ENCODE results near the gene MEX3A. TPM values are rescaled to one million over a fixed set of nuclear protein-coding genes. Genes with fewer than 3 reads are reported as not detected.

The MEX3A gene
- total RNA-seq, 1 donor from 2014 or later = 37.6 TPM

DNA sequence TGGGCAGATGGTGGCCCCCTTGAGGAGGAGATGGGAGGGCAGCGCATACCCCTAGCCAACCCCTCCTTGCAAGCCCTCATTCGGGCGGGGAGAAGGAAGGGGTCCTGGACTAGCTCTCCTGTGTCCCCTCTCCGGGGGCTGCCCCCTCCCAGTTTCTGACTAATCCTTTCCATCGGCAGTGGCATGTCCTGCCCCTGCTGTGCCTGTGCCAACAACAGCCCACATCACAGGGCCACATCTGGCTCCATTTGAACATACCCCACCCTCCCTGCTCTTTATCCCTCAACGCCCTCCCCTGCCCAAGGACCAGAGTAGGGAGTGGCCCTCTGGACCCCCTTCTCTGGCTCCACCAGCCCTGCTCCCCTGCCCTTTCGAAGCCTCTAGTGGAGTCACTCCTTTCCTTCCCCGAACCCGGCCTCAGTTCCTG lies 21.3 kb upstream of the MEX3A start:
- peaks cover 54% of the 10 kb centered on the region for H3K4me1 ChIP-seq (ENCODE audit: insufficient read depth, low read length)

DNA sequence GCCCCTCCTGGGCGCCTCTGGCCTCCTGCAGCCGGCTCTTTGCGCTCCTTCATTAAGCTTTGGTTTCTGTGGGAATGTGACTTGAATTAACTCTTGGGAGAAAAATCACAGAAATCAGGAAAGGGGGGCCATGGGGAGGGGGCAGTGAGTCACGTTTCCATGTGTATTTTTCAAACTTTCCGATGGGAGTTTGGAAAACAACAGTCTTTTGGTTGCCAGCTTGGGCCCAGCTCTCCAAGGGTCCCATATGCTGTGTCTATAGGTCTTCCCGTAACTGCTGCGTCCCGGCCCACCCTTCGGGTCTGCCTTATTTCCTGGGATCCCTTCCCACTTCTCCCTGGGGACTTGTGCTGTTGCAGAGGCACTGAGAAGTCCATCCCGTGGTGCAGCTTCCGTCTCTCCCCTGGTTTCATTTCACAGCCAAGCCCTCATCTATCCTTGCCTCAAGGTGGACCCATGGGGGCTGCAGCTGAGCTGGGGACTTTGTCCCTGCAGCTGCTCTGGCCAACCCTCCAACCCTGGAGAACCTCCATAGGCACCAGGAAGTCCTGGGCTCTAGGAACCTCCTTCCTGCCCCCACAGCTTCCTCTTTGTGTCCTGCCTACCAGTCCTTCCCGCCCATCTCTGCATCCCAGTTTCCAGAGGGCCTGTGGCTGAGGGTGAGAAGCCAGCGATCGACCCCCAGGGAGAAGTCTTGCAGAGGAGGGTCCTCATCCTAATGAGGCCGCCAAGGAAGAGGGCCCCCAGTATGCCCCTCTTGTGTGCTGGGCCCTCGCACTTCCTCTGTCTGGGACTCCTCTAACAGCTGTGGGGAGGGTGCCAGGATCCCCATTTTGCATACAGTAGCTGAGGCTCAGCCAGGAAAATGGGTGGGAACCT lies 20.6 kb upstream of the MEX3A start:
- Mint-ChIP-seq H3K27me3 (ENCODE audit: low read depth, unreplicated experiment) (no peaks in the 10 kb centered on the region), H3K27ac (ENCODE audit: unreplicated experiment) (peak overlapping the region; percentile 66), H3K9me3 (ENCODE audit: unreplicated experiment) (no peaks in the 10 kb centered on the region), H3K36me3 (ENCODE audit: low read depth, unreplicated experiment) (peaks cover 16% of the 10 kb centered on the region), H3K4me3 (ENCODE audit: unreplicated experiment) (no peak overlapping the region), H3K4me1 (ENCODE audit: low read depth, unreplicated experiment) (peaks cover 54% of the 10 kb centered on the region)
- Histone ChIP-seq H3K4me2 (ENCODE audit: low read length) (peak overlapping the region; percentile 62), H3K27me3 (ENCODE audit: insufficient read depth, low read length) (no peaks in the 10 kb centered on the region), H3K9me3 (ENCODE audit: insufficient read depth, low read depth, low read length) (no peaks in the 10 kb centered on the region), H3K36me3 (ENCODE audit: insufficient read depth, low read length) (no peaks in the 10 kb centered on the region), H3K79me2 (ENCODE audit: insufficient read depth, low read length) (peaks cover 28% of the 10 kb centered on the region), H3K4me3 (ENCODE audit: insufficient read depth, low read depth, low read length) (no peak overlapping the region), H3K9ac (ENCODE audit: low read length) (peak overlapping the region; percentile 90), H2AFZ (ENCODE audit: low read depth, low read length) (no peak overlapping the region), H3K27ac (ENCODE audit: low read depth, low read length) (peak overlapping the region; percentile 88), H4K20me1 (ENCODE audit: insufficient read depth, low read length) (no peaks in the 10 kb centered on the region), H3K4me1 (ENCODE audit: insufficient read depth, low read length) (peaks cover 54% of the 10 kb centered on the region)
- DNase-seq (ENCODE audit: low read depth) (peak; percentile 46), FAIRE-seq (no peak)
- TF ChIP-seq CTCF (IDR thresholded peaks at IDR 0.05; ENCODE audit: insufficient read depth, low read depth, low read length) (no peak), EZH2 (IDR thresholded peaks at IDR 0.05; ENCODE audit: insufficient read depth, low read length) (no peak)

More for the DNA sequence above, 21.3 kb upstream of the MEX3A start:
- FAIRE-seq = no peak
- no peaks in the 10 kb centered on the region for H3K27me3 ChIP-seq (ENCODE audit: insufficient read depth, low read length)
- no peak overlapping the region for H2AFZ ChIP-seq (ENCODE audit: low read depth, low read length)
- no peaks in the 10 kb centered on the region for H3K36me3 ChIP-seq (ENCODE audit: insufficient read depth, low read length)
- Mint-ChIP-seq H3K4me1 (ENCODE audit: low read depth, unreplicated experiment) (peaks cover 54% of the 10 kb centered on the region), H3K4me3 (ENCODE audit: unreplicated experiment) (no peak overlapping the region), H3K9me3 (ENCODE audit: unreplicated experiment) (no peaks in the 10 kb centered on the region), H3K27me3 (ENCODE audit: low read depth, unreplicated experiment) (no peaks in the 10 kb centered on the region), H3K36me3 (ENCODE audit: low read depth, unreplicated experiment) (peaks cover 13% of the 10 kb centered on the region), H3K27ac (ENCODE audit: unreplicated experiment) (peak overlapping the region; percentile 84)
- H3K9me3 ChIP-seq (ENCODE audit: insufficient read depth, low read depth, low read length) = no peaks in the 10 kb centered on the region
- peaks cover 24% of the 10 kb centered on the region for H3K79me2 ChIP-seq (ENCODE audit: insufficient read depth, low read length)
- no peaks in the 10 kb centered on the region for H4K20me1 ChIP-seq (ENCODE audit: insufficient read depth, low read length)
- H3K4me3 ChIP-seq (ENCODE audit: insufficient read depth, low read depth, low read length) = no peak overlapping the region
- peak overlapping the region; percentile 90 for H3K9ac ChIP-seq (ENCODE audit: low read length)
- DNase-seq (ENCODE audit: low read depth) = no peak
- peak overlapping the region; percentile 88 for H3K27ac ChIP-seq (ENCODE audit: low read depth, low read length)
- no peak for TF ChIP-seq CTCF (IDR thresholded peaks at IDR 0.05; ENCODE audit: insufficient read depth, low read depth, low read length)
- no peak for TF ChIP-seq EZH2 (IDR thresholded peaks at IDR 0.05; ENCODE audit: insufficient read depth, low read length)
- H3K4me2 ChIP-seq (ENCODE audit: low read length) = peak overlapping the region; percentile 62

DNA sequence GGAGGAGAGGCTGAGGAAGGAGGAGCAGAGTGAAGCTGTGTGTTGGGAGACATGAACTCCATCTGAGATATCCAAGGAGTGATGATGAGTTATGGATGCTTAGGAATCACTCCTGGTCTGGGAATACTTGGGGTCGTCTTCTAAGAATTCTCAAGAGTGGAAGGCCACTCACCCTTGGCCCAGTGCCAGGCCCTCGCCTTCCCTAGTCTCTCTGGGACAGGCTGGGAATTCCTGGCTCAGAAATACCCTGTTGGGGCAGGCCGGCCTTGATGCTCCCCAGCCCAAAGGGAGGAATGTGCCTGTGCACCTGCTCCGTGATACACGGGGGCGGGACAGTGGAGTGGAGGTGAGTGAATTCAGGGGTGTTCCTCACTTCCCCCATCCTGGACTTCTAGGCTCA lies 19.6 kb upstream of the MEX3A start:
- Mint-ChIP-seq H3K27ac (ENCODE audit: unreplicated experiment) (peak overlapping the region; percentile 84), H3K4me3 (ENCODE audit: unreplicated experiment) (peak overlapping the region; percentile 67), H3K27me3 (ENCODE audit: low read depth, unreplicated experiment) (no peaks in the 10 kb centered on the region), H3K9me3 (ENCODE audit: unreplicated experiment) (no peaks in the 10 kb centered on the region), H3K4me1 (ENCODE audit: low read depth, unreplicated experiment) (peaks cover 51% of the 10 kb centered on the region), H3K36me3 (ENCODE audit: low read depth, unreplicated experiment) (peaks cover 19% of the 10 kb centered on the region)
- no peaks in the 10 kb centered on the region for H4K20me1 ChIP-seq (ENCODE audit: insufficient read depth, low read length)
- TF ChIP-seq CTCF (IDR thresholded peaks at IDR 0.05; ENCODE audit: insufficient read depth, low read depth, low read length) = no peak
- no peak for TF ChIP-seq EZH2 (IDR thresholded peaks at IDR 0.05; ENCODE audit: insufficient read depth, low read length)
- peak overlapping the region; percentile 62 for H3K4me2 ChIP-seq (ENCODE audit: low read length)
- no peak for FAIRE-seq
- DNase-seq (ENCODE audit: low read depth) = no peak
- no peaks in the 10 kb centered on the region for H3K36me3 ChIP-seq (ENCODE audit: insufficient read depth, low read length)
- no peak overlapping the region for H3K4me3 ChIP-seq (ENCODE audit: insufficient read depth, low read depth, low read length)
- H3K27me3 ChIP-seq (ENCODE audit: insufficient read depth, low read length) = no peaks in the 10 kb centered on the region
- H3K4me1 ChIP-seq (ENCODE audit: insufficient read depth, low read length) = peaks cover 55% of the 10 kb centered on the region
- no peaks in the 10 kb centered on the region for H3K9me3 ChIP-seq (ENCODE audit: insufficient read depth, low read depth, low read length)
- H3K79me2 ChIP-seq (ENCODE audit: insufficient read depth, low read length) = peaks cover 34% of the 10 kb centered on the region
- no peak overlapping the region for H2AFZ ChIP-seq (ENCODE audit: low read depth, low read length)
- peak overlapping the region; percentile 88 for H3K27ac ChIP-seq (ENCODE audit: low read depth, low read length)
- H3K9ac ChIP-seq (ENCODE audit: low read length) = peak overlapping the region; percentile 90

All from astrocyte (in vitro differentiated cells and primary cell).